ENCODE results near the gene CCDC86. TPM values are rescaled to one million over a fixed set of nuclear protein-coding genes. Genes with fewer than 3 reads are reported as not detected.

The CCDC86 gene
- total RNA-seq, 3 donors from 2014 or later, result 8.8 to 14.9 (median 14.7) TPM

- intact Hi-C loops (cut with DNase I, micrococcal nuclease), result no loop called here
- ATAC-seq (no peak), DNase-seq (peak in 1 of 3 donors; percentile 34)
- no peaks in the 10 kb centered on the region for H3K9me3 ChIP-seq
- no peaks in the 10 kb centered on the region for H3K36me3 ChIP-seq (ENCODE audit: low read depth)
- peaks cover 29% of the 10 kb centered on the region for H3K4me1 ChIP-seq (ENCODE audit: low read depth)
- H3K4me3 ChIP-seq, result no peak overlapping the region
- no peak for TF ChIP-seq CTCF (IDR thresholded peaks at IDR 0.05)
These were observed 1.2 kb upstream of the CCDC86 start for GRCh38 chr11:60840470-60841430.

- no peaks in the 10 kb centered on the region for H3K9me3 ChIP-seq
- peaks cover 29% of the 10 kb centered on the region for H3K4me1 ChIP-seq (ENCODE audit: low read depth)
- no peak for TF ChIP-seq CTCF (IDR thresholded peaks at IDR 0.05)
- DNase-seq, result no peak
- no peaks in the 10 kb centered on the region for H3K36me3 ChIP-seq (ENCODE audit: low read depth)
- ATAC-seq, result no peak
- peak overlapping the region; percentile 68 for H3K4me3 ChIP-seq
- intact Hi-C loops (cut with DNase I, micrococcal nuclease), result no loop called here
These were observed 1.0 kb downstream of the CCDC86 start for GRCh38 chr11:60842668-60843600.

GRCh38 chr11:60844045-60844869 is 2.3 kb downstream of the CCDC86 start:
- intact Hi-C loops (cut with DNase I, micrococcal nuclease), result no loop called here
- no peaks in the 10 kb centered on the region for H3K9me3 ChIP-seq
- ATAC-seq, result no peak

GRCh38 chr11:60844870-60845221 is 2.9 kb downstream of the CCDC86 start:
- TF ChIP-seq CTCF (IDR thresholded peaks at IDR 0.05), result no peak
- intact Hi-C loops (cut with DNase I, micrococcal nuclease), result no loop called here
- H3K9me3 ChIP-seq, result no peaks in the 10 kb centered on the region
- peaks cover 29% of the 10 kb centered on the region for H3K4me1 ChIP-seq (ENCODE audit: low read depth)
- no peak overlapping the region for H3K4me3 ChIP-seq
- ATAC-seq, result no peak
- no peak for DNase-seq
- no peaks in the 10 kb centered on the region for H3K36me3 ChIP-seq (ENCODE audit: low read depth)

More at GRCh38 chr11:60844045-60844869, 2.3 kb downstream of the CCDC86 start:
- H3K4me3 ChIP-seq, result no peak overlapping the region
- TF ChIP-seq CTCF (IDR thresholded peaks at IDR 0.05), result no peak
- peaks cover 29% of the 10 kb centered on the region for H3K4me1 ChIP-seq (ENCODE audit: low read depth)
- DNase-seq, result no peak
- no peaks in the 10 kb centered on the region for H3K36me3 ChIP-seq (ENCODE audit: low read depth)

- no peak for TF ChIP-seq CTCF (IDR thresholded peaks at IDR 0.05)
- ATAC-seq, result no peak
These were observed 3.4 kb downstream of the CCDC86 start for GRCh38 chr11:60845338-60845737.

More at GRCh38 chr11:60845338-60845737, 3.4 kb downstream of the CCDC86 start:
- Histone ChIP-seq H3K9me3 (no peaks in the 10 kb centered on the region), H3K4me1 (ENCODE audit: low read depth) (peaks cover 29% of the 10 kb centered on the region), H3K36me3 (ENCODE audit: low read depth) (no peaks in the 10 kb centered on the region), H3K4me3 (no peak overlapping the region)
- no peak for DNase-seq
- intact Hi-C loops (cut with DNase I, micrococcal nuclease), result no loop called here
